ENCODE data around the gene PRRG3. TPM values are rescaled to one million over a fixed set of nuclear protein-coding genes. Genes with fewer than 3 reads are reported as not detected.

Gene PRRG3
- total RNA-seq, 1 donor from 2014 or later: not detected

- no peak for TF ChIP-seq CTCF (IDR thresholded peaks at IDR 0.05; ENCODE audit: insufficient read depth, low read length, severe bottlenecking)
- DNase-seq (ENCODE audit: low read depth) (no peak), FAIRE-seq (no peak)
- no peaks in the 10 kb centered on the region for H3K36me3 ChIP-seq (ENCODE audit: control insufficient read depth, insufficient read depth, low read length)
- no peak overlapping the region for H3K4me3 ChIP-seq (ENCODE audit: low read depth, low read length)
- H3K27me3 ChIP-seq (ENCODE audit: control insufficient read depth, insufficient read depth, low read length): no peaks in the 10 kb centered on the region
Measured at GRCh38 chrX:151714362-151714761, 19.1 kb downstream of the PRRG3 start.

- DNase-seq (ENCODE audit: low read depth) (no peak), FAIRE-seq (no peak)
- H3K4me3 ChIP-seq (ENCODE audit: low read depth, low read length): no peak within 1 kb of the TSS
- H3K36me3 ChIP-seq (ENCODE audit: control insufficient read depth, insufficient read depth, low read length): no peaks in the 10 kb centered on the region
- TF ChIP-seq CTCF (IDR thresholded peaks at IDR 0.05; ENCODE audit: insufficient read depth, low read length, severe bottlenecking): no peak
- no peaks in the 10 kb centered on the region for H3K27me3 ChIP-seq (ENCODE audit: control insufficient read depth, insufficient read depth, low read length)
Measured at GRCh38 chrX:151715752-151716151, 20.5 kb downstream of the PRRG3 start, which contains the start of gene FATE1. Gene FATE1, plus strand, starts transcription at chrX:151716035. Its CDS starts 85 bp downstream, at chrX:151716120.

- Histone ChIP-seq H3K36me3 (ENCODE audit: control insufficient read depth, insufficient read depth, low read length) (no peaks in the 10 kb centered on the region), H3K27me3 (ENCODE audit: control insufficient read depth, insufficient read depth, low read length) (no peaks in the 10 kb centered on the region), H3K4me3 (ENCODE audit: low read depth, low read length) (no peak overlapping the region)
- FAIRE-seq (no peak), DNase-seq (ENCODE audit: low read depth) (peak; percentile 1)
- TF ChIP-seq CTCF (IDR thresholded peaks at IDR 0.05; ENCODE audit: insufficient read depth, low read length, severe bottlenecking): peak; percentile 48
Measured at GRCh38 chrX:151722241-151722846, 27.1 kb downstream of the PRRG3 start.

- DNase-seq (ENCODE audit: low read depth) (no peak), FAIRE-seq (peak; percentile 66)
- no peak for TF ChIP-seq CTCF (IDR thresholded peaks at IDR 0.05; ENCODE audit: insufficient read depth, low read length, severe bottlenecking)
- Histone ChIP-seq H3K4me3 (ENCODE audit: low read depth, low read length) (no peak overlapping the region), H3K36me3 (ENCODE audit: control insufficient read depth, insufficient read depth, low read length) (no peaks in the 10 kb centered on the region), H3K27me3 (ENCODE audit: control insufficient read depth, insufficient read depth, low read length) (no peaks in the 10 kb centered on the region)
Measured at GRCh38 chrX:151723156-151723760, 28.0 kb downstream of the PRRG3 start.

GRCh38 chrX:151724563-151725337, 29.5 kb downstream of the PRRG3 start:
- Histone ChIP-seq H3K4me3 (ENCODE audit: low read depth, low read length) (no peak overlapping the region), H3K36me3 (ENCODE audit: control insufficient read depth, insufficient read depth, low read length) (no peaks in the 10 kb centered on the region), H3K27me3 (ENCODE audit: control insufficient read depth, insufficient read depth, low read length) (no peaks in the 10 kb centered on the region)
- FAIRE-seq (no peak), DNase-seq (ENCODE audit: low read depth) (no peak)
- TF ChIP-seq CTCF (IDR thresholded peaks at IDR 0.05; ENCODE audit: insufficient read depth, low read length, severe bottlenecking): no peak
